GM12891 (cell line): ENCODE measurements around the gene TRPM3.
"Not testable (repeated sequence)": the region's sequence is repeated elsewhere in the genome, so short reads cannot be mapped to it uniquely, and the experiment has no call there.

Experiments used
- DNase-seq: peaks from one replicate; pipeline ENCODE4 v3.0.0; 2011; ENCODE audit warnings: low spot score; ENCODE audit not compliant: insufficient read length
- FAIRE-seq: peaks from 2 replicates; lab custom pipeline; 2011; peaks lifted over from hg19 to GRCh38; lab: Jason Lieb, UNC
- PAX5 ChIP-seq: IDR thresholded peaks from 2 replicates; pipeline ENCODE4 v1.6.1; 2011; ENCODE audit warnings: low read length, moderate library complexity, mild to moderate bottlenecking; ENCODE audit not compliant: insufficient read depth, severe bottlenecking
- POLR2A ChIP-seq: IDR thresholded peaks from 2 replicates; pipeline ENCODE4 v1.6.1; 2011; ENCODE audit warnings: low read depth, low read length, control low read depth
- POLR2AphosphoS5 ChIP-seq: IDR thresholded peaks from 2 replicates; pipeline ENCODE4 v1.6.1; 2011; ENCODE audit warnings: low read depth, low read length, control low read depth
- POU2F2 ChIP-seq: IDR thresholded peaks from 2 replicates; pipeline ENCODE4 v1.6.1; 2011; ENCODE audit warnings: low read depth, mild to moderate bottlenecking, control low read depth, low read length, moderate library complexity
- SPI1 ChIP-seq: IDR thresholded peaks from 2 replicates; pipeline ENCODE4 v1.6.1; 2011; ENCODE audit warnings: low read depth, low read length, control low read depth
- TAF1 ChIP-seq: IDR thresholded peaks from 2 replicates; pipeline ENCODE4 v1.6.1; 2011; ENCODE audit warnings: low read depth, low read length, control low read depth

The TRPM3 gene

GRCh38 chr9:70641631-70642030, 479.8 kb downstream of the TRPM3 start:
- DNase-seq (no peak), FAIRE-seq (no peak)
- TF ChIP-seq POU2F2 (no peak), SPI1 (no peak), POLR2AphosphoS5 (no peak), TAF1 (no peak), PAX5 (no peak), POLR2A (no peak)

- no peak for TF ChIP-seq POU2F2
- no peak for TF ChIP-seq SPI1
- no peak for TF ChIP-seq POLR2A
- FAIRE-seq (no peak), DNase-seq (no peak)
These were observed 480.4 kb downstream of the TRPM3 start for GRCh38 chr9:70641031-70641430.

DNA sequence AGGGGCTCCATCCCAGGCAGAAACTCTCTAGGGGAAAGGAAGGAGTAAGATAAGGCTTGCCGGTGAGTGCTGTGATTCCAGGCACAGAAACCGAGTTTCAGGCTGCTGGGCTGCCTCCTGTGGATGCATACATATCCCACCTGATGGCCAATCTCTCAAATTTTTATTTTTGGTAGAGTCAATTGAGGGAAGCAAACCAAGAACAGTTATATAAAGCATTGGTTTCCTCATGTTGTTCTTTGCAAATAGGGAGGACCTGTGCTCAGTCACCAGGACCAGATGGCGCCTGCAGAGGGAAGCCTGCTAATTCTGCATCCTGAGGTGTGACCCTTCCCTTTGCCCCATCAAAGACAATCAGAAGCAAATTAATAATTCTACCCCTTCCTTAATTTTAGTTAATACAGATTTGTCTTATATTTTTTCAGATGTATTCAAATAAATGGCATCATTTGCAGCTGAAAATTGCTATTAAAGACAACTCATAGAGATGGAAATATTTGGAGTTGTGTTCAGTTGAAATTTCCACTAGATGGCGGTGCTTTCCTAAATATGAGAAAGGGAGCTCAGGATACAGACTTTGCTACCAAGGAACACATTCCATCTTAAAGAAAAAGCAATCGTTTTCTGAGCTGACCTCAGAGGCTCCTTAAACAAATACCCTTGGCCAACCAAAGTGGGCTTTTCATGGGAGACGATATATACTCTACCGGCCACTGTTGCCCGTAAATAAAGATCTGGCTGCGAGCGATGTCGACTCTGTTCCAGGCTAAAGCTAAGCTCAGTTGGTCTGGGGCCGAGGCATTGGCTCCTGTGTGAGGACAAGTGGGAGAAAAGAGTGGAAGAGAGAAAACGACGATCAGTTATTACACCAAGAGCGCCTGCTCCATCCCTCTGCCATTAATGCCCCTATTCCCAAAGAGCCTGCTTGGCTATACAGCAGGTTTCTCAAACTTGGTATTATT, 481.3 kb downstream of the TRPM3 start:
- TF ChIP-seq POLR2AphosphoS5 (no peak), POU2F2 (no peak), TAF1 (no peak), POLR2A (no peak), SPI1 (no peak), PAX5 (no peak)
- DNase-seq (no peak), FAIRE-seq (no peak)

- no peak for FAIRE-seq
These were observed 485.6 kb downstream of the TRPM3 start for GRCh38 chr9:70635790-70636189.

DNA sequence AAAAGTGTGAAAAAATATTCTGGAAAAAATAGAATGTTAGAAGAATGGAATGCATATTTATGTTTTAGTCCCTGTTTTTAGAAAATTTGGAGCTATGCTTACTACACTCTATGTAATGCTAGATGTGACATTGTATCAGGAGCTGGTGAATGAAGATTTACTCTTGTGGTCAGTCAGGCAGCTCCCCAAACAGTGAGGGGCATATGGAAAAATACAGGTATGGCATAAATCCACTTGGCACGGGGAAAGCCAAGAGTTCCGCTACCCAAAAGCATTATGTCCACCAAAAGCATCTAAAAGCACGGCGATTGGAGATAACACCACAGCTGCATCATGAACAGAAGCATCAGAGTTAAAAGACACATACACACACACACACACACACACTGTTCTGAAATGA, 486.7 kb downstream of the TRPM3 start:
- no peak for FAIRE-seq
- TF ChIP-seq POU2F2 (no peak), PAX5 (no peak), POLR2A (no peak), SPI1 (no peak), POLR2AphosphoS5 (no peak), TAF1 (no peak)
- DNase-seq, result no peak

More at GRCh38 chr9:70635790-70636189, 485.6 kb downstream of the TRPM3 start:
- no peak for DNase-seq
- no peak for TF ChIP-seq PAX5
- TF ChIP-seq SPI1, result no peak
- TF ChIP-seq POU2F2, result no peak
- TF ChIP-seq POLR2AphosphoS5, result no peak
- TF ChIP-seq TAF1, result no peak
- no peak for TF ChIP-seq POLR2A

GRCh38 chr9:70630971-70631370, 490.4 kb downstream of the TRPM3 start:
- FAIRE-seq (no peak), DNase-seq (no peak)
- TF ChIP-seq POU2F2 (no peak), POLR2AphosphoS5 (no peak), TAF1 (no peak), SPI1 (no peak), POLR2A (no peak), PAX5 (no peak)

DNA sequence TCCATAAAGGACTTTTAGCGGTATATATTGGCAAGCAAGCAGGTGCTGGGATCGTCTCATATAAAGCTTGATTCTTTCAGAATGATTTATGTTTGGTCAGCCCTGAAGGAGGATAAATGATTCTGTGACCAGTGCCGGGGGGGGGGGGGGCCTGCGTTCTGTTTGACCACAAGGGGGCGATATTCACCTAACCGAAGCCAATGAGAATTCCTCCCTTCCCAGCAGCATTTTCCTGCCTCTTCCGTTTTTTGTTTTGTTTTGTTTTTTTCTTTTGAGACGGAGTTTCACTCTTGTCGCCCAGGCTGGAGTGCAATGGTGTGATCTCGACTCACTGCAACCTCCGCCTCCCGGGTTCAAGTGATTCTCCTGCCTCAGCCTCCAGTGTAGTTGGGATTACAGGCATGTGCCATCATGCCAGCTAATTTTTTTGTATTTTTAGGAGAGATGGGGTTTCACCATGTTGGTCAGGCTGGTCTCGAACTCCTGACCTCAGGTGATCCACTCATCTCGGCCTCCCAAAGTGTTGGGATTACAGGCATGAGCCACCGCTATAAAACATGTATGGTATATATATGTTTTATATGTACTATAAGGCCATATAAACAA, 492.2 kb downstream of the TRPM3 start:
- FAIRE-seq, DNase-seq: not testable (repeated sequence)

GRCh38 chr9:70625078-70625477, 496.3 kb downstream of the TRPM3 start:
- FAIRE-seq (no peak), DNase-seq (no peak)
- no peak for TF ChIP-seq POLR2AphosphoS5
- TF ChIP-seq POLR2A, result no peak
- no peak for TF ChIP-seq SPI1
- TF ChIP-seq PAX5, result no peak
- TF ChIP-seq TAF1, result no peak

DNA sequence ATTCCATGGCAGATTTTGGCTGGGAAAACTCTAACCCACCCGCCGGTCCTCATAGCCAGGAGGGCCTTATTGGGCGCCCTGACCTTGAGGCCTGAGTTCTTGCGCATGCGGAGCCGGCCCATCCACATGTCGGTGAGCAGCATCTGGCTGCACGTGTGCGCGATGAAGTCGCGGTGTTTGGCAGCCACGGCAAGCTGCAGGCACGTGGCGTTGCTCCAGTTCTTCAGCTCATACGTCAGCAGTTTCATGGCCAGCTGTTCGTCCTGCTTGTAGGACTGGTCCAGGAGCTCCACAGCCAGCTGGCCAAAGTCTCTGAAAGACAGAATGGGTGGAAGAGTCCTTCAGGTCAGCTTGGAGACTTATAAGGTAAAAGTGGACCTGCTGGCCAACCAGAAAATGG, 502.6 kb downstream of the TRPM3 start:
- TF ChIP-seq POLR2A (no peak), PAX5 (no peak), POLR2AphosphoS5 (no peak), SPI1 (no peak), TAF1 (no peak), POU2F2 (no peak)
- no peak for FAIRE-seq
- no peak for DNase-seq
